GM11168 (cell line): ENCODE results near the gene ILF2.

ENCODE experiments used
- in situ Hi-C: fragments of 300-500 bp; cut with MboI; formaldehyde crosslinking; loops from one replicate; pipeline ENCODE4 v1.12.0; 2022; ENCODE audit warnings: low sequenced_read_pairs; ENCODE audit not compliant: unreplicated experiment

ILF2 gene

GRCh38 chr1:153613406-153613805 is 57.4 kb downstream of the ILF2 start:
- in situ Hi-C loops, result no loop called here

GRCh38 chr1:153612755-153613331 is 58.0 kb downstream of the ILF2 start, which contains the start of gene S100A16:
TSS of gene S100A16 (minus strand) at chr1:153613137. CDS start at chr1:153608151, 4,986 bp downstream.
- in situ Hi-C loops, result no loop called here

GRCh38 chr1:153612111-153612754 is 58.6 kb downstream of the ILF2 start:
- in situ Hi-C loops, result no loop called here
